Suprapubic skin (tissue), 4 donors: Measurements from ENCODE around the gene TES.

Experiments used
- EP300 ChIP-seq: sonication (generic); formaldehyde crosslinking; IDR thresholded peaks from one replicate; pipeline ENCODE4 v1.6.1; 2017; ENCODE audit warnings: antibody characterized with exemption
- POLR2A ChIP-seq, 2 donors: fragments of 450-650 bp; IDR thresholded peaks; one replicate each; pipeline ENCODE4 v1.6.1; 2017; ENCODE audit warnings: antibody characterized with exemption in 2 of 2, mild to moderate bottlenecking in 2 of 2, moderate library complexity in 2 of 2
- POLR2AphosphoS5 ChIP-seq, 3 donors: sonication (generic); formaldehyde crosslinking; IDR thresholded peaks; one replicate each; pipeline ENCODE4 v1.6.1; 2017; ENCODE audit warnings: antibody characterized with exemption in 3 of 3
- TF ChIP-seq, protein P1 (sequence below), 2 donors: fragments of 200-600 bp in 1 of 2; fragments of 450-650 bp in 1 of 2; sonication (generic) in 1 of 2; IDR thresholded peaks; one replicate each; pipeline ENCODE4 v1.5.1; 2016 to 2019; ENCODE audit warnings: antibody characterized with exemption in 2 of 2, mild to moderate bottlenecking in 1 of 2, moderate library complexity in 1 of 2

DNA sequence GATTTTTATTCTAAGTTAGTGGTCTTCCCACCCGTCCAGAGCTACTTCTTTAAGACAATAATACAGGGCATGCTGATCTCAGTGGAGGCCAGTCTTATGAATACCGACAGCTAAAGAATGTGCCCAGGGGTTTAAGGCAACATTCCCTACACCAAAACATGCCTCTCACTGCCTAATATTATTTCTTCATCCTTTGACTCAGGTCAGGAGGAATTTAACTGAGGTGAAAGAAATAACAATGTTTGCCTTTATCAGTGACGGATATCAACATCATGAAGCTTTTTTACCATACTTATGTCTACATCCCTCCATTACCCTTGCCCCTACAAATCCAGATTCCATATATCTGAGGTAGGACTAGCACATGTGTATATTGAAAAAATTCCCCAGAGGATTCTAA is 33.3 kb upstream of the TES start:
- TF ChIP-seq, protein P1, sequence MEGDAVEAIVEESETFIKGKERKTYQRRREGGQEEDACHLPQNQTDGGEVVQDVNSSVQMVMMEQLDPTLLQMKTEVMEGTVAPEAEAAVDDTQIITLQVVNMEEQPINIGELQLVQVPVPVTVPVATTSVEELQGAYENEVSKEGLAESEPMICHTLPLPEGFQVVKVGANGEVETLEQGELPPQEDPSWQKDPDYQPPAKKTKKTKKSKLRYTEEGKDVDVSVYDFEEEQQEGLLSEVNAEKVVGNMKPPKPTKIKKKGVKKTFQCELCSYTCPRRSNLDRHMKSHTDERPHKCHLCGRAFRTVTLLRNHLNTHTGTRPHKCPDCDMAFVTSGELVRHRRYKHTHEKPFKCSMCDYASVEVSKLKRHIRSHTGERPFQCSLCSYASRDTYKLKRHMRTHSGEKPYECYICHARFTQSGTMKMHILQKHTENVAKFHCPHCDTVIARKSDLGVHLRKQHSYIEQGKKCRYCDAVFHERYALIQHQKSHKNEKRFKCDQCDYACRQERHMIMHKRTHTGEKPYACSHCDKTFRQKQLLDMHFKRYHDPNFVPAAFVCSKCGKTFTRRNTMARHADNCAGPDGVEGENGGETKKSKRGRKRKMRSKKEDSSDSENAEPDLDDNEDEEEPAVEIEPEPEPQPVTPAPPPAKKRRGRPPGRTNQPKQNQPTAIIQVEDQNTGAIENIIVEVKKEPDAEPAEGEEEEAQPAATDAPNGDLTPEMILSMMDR (IDR thresholded peaks at IDR 0.05), result no peak
- TF ChIP-seq POLR2AphosphoS5 (IDR thresholded peaks at IDR 0.05) (no peak), EP300 (no peak), POLR2A (IDR thresholded peaks at IDR 0.05) (no peak)
